Measurements from ENCODE around the gene NXT1.
"Not testable (repeated sequence)": the region's sequence is repeated elsewhere in the genome, so short reads cannot be mapped to it uniquely, and the experiment has no call there.

NXT1 gene

DNA sequence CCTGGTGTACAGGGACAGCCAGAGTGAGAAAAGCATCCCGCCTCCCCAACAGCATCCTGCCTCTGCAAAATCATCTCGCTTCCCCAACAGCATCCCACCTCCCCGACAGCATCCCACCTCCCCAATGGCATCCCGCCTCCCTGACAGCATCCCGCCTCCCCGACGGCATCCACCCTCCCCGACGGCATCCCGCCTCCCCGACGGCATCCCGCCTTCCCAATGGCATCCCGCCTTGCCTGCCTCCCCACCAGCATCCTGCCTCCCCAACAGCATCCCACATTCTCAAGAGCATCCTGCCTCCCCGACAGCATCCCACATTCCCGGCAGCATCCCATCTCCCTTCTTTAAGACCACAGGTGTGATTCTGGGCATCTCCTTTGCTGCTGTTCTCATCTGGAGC is 46.0 kb upstream of the NXT1 start:
- TF ChIP-seq, protein P1, sequence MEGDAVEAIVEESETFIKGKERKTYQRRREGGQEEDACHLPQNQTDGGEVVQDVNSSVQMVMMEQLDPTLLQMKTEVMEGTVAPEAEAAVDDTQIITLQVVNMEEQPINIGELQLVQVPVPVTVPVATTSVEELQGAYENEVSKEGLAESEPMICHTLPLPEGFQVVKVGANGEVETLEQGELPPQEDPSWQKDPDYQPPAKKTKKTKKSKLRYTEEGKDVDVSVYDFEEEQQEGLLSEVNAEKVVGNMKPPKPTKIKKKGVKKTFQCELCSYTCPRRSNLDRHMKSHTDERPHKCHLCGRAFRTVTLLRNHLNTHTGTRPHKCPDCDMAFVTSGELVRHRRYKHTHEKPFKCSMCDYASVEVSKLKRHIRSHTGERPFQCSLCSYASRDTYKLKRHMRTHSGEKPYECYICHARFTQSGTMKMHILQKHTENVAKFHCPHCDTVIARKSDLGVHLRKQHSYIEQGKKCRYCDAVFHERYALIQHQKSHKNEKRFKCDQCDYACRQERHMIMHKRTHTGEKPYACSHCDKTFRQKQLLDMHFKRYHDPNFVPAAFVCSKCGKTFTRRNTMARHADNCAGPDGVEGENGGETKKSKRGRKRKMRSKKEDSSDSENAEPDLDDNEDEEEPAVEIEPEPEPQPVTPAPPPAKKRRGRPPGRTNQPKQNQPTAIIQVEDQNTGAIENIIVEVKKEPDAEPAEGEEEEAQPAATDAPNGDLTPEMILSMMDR (IDR thresholded peaks at IDR 0.05; ENCODE audit: low read depth, low read length): no peak
- H3K36me3 ChIP-seq: no peaks in the 10 kb centered on the region
- H3K9me3 ChIP-seq (ENCODE audit: severe bottlenecking): no peaks in the 10 kb centered on the region
- no peak for DNase-seq
- no peak overlapping the region for H3K27ac ChIP-seq
- H3K4me3 ChIP-seq (ENCODE audit: low read depth, low read length): no peak overlapping the region
- peaks cover 79% of the 10 kb centered on the region for H3K27me3 ChIP-seq (ENCODE audit: insufficient read depth, low read depth, severe bottlenecking)

- H3K4me3 ChIP-seq (ENCODE audit: low read depth, low read length): no peak overlapping the region
- no peaks in the 10 kb centered on the region for H3K36me3 ChIP-seq
- TF ChIP-seq, protein P1 (IDR thresholded peaks at IDR 0.05; ENCODE audit: low read depth, low read length): no peak
- H3K27me3 ChIP-seq (ENCODE audit: insufficient read depth, low read depth, severe bottlenecking): peaks cover 79% of the 10 kb centered on the region
- no peak for DNase-seq
- H3K9me3 ChIP-seq (ENCODE audit: severe bottlenecking): no peaks in the 10 kb centered on the region
- no peak overlapping the region for H3K27ac ChIP-seq
Measured at GRCh38 chr20:23305098-23305497, 45.5 kb upstream of the NXT1 start.

- not testable (repeated sequence) for H3K27ac ChIP-seq; H3K9me3 ChIP-seq (ENCODE audit: severe bottlenecking); DNase-seq; H3K36me3 ChIP-seq; H3K4me3 ChIP-seq (ENCODE audit: low read depth, low read length)
- peaks cover 79% of the 10 kb centered on the region for H3K27me3 ChIP-seq (ENCODE audit: insufficient read depth, low read depth, severe bottlenecking)
Measured at GRCh38 chr20:23307393-23307792, 43.2 kb upstream of the NXT1 start.

- Histone ChIP-seq H3K36me3 (no peaks in the 10 kb centered on the region), H3K9me3 (ENCODE audit: severe bottlenecking) (no peaks in the 10 kb centered on the region), H3K27ac (no peak overlapping the region), H3K27me3 (ENCODE audit: insufficient read depth, low read depth, severe bottlenecking) (peaks cover 79% of the 10 kb centered on the region), H3K4me3 (ENCODE audit: low read depth, low read length) (no peak overlapping the region)
- DNase-seq: no peak
- TF ChIP-seq, protein P1 (IDR thresholded peaks at IDR 0.05; ENCODE audit: low read depth, low read length): no peak
Measured at GRCh38 chr20:23308024-23308423, 42.6 kb upstream of the NXT1 start.

GRCh38 chr20:23308908-23309307 is 41.7 kb upstream of the NXT1 start:
- TF ChIP-seq, protein P1 (IDR thresholded peaks at IDR 0.05; ENCODE audit: low read depth, low read length): no peak
- H3K9me3 ChIP-seq (ENCODE audit: severe bottlenecking): no peaks in the 10 kb centered on the region
- no peak overlapping the region for H3K27ac ChIP-seq
- H3K36me3 ChIP-seq: no peaks in the 10 kb centered on the region
- H3K27me3 ChIP-seq (ENCODE audit: insufficient read depth, low read depth, severe bottlenecking): peaks cover 75% of the 10 kb centered on the region
- DNase-seq: no peak
- no peak overlapping the region for H3K4me3 ChIP-seq (ENCODE audit: low read depth, low read length)

DNA sequence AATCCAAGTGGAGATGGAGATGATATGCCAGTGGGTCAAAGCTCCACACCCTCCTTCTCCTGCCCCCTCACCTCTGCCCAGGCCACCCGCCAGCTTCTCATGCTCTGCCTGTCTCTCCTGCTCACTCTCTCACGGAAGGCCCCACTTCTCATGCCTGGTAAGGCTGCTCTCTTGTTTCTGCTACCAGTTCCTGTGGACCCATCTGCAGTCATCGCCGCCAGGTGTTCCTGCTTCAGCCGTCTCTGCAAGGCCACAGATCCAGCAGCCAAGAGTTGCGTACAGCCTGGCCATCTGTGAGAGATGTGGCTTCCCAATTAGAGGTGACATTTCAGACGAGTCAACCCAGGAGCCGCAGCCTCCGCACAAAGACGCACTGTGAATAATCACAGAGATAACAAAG is 40.8 kb upstream of the NXT1 start:
- Histone ChIP-seq H3K4me3 (ENCODE audit: low read depth, low read length) (no peak overlapping the region), H3K27ac (no peak overlapping the region), H3K27me3 (ENCODE audit: insufficient read depth, low read depth, severe bottlenecking) (peaks cover 72% of the 10 kb centered on the region), H3K9me3 (ENCODE audit: severe bottlenecking) (no peaks in the 10 kb centered on the region), H3K36me3 (no peaks in the 10 kb centered on the region)
- DNase-seq: no peak
- TF ChIP-seq, protein P1 (IDR thresholded peaks at IDR 0.05; ENCODE audit: low read depth, low read length): no peak
